CD14-positive monocyte (primary cell): ENCODE results near the gene KSR1. TPM values are rescaled to one million over a fixed set of nuclear protein-coding genes. Genes with fewer than 3 reads are reported as not detected.

Source experiments
- DNase-seq, 3 donors: peaks; one replicate each; pipeline ENCODE4 v3.0.0-alpha.2; 2011 to 2022
- H2AFZ ChIP-seq: 2 replicates; pipeline ENCODE4 v1.6.0; 2012; ENCODE audit warnings: mild to moderate bottlenecking, low read depth, low read length, inconsistent platforms; ENCODE audit not compliant: insufficient read depth, poor library complexity, severe bottlenecking
- H3K27ac ChIP-seq, 2 donors: 1 replicate in 1 of 2; 2 replicates in 1 of 2; pipeline ENCODE4 v1.5.1; 2012 to 2013; ENCODE audit warnings: low read length in 2 of 2, control low read depth in 1 of 2, inconsistent platforms in 1 of 2, low read depth in 1 of 2, mild to moderate bottlenecking in 1 of 2
- H3K27me3 ChIP-seq, 2 donors: one replicate each; pipeline versions ENCODE4 v1.6.0 to v1.6.1; 2011 to 2013; ENCODE audit warnings: low read length in 2 of 2; ENCODE audit not compliant: control insufficient read depth in 2 of 2, insufficient read depth in 2 of 2
- H3K36me3 ChIP-seq, 2 donors: replicated peaks in 1 of 2; 1 replicate in 1 of 2; 2 replicates in 1 of 2; pipeline versions ENCODE4 v1.5.1 to v1.6.1; 2012 to 2013; ENCODE audit warnings: low read length in 2 of 2, control low read depth in 1 of 2, inconsistent platforms in 1 of 2, mild to moderate bottlenecking in 1 of 2; ENCODE audit not compliant: insufficient read depth in 2 of 2, control insufficient read depth in 1 of 2
- H3K4me1 ChIP-seq, 2 donors: 1 replicate in 1 of 2; 2 replicates in 1 of 2; pipeline versions ENCODE4 v1.5.1 to v1.6.1; 2012 to 2013; ENCODE audit warnings: low read length in 2 of 2, control low read depth in 1 of 2, inconsistent platforms in 1 of 2, mild to moderate bottlenecking in 1 of 2, moderate library complexity in 1 of 2; ENCODE audit not compliant: insufficient read depth in 2 of 2, control insufficient read depth in 1 of 2
- H3K4me2 ChIP-seq: replicated peaks from 2 replicates; pipeline ENCODE3; 2012; ENCODE audit warnings: low read length, moderate library complexity, mild to moderate bottlenecking; ENCODE audit not compliant: poor library complexity, severe bottlenecking; ENCODE audit errors: extremely low read depth
- H3K4me3 ChIP-seq, 3 experiments: fragments of 200-600 bp in 1 of 3; sonication (generic) in 1 of 3; replicated peaks in 1 of 3; 1 replicate in 2 of 3; 2 replicates in 1 of 3; pipeline ENCODE4 v1.5.1; 2011 to 2013; ENCODE audit warnings: low read length in 3 of 3, mild to moderate bottlenecking in 3 of 3, control low read depth in 2 of 3, low read depth in 2 of 3, inconsistent platforms in 1 of 3, moderate library complexity in 1 of 3
- H3K79me2 ChIP-seq: 2 replicates; pipeline ENCODE4 v1.6.0; 2012; ENCODE audit warnings: mild to moderate bottlenecking, control low read depth, inconsistent platforms, low read length, moderate library complexity; ENCODE audit not compliant: insufficient read depth
- H3K9ac ChIP-seq: 2 replicates; pipeline ENCODE4 v1.6.0; 2017; ENCODE audit warnings: low read length, mild to moderate bottlenecking; ENCODE audit not compliant: insufficient read depth, poor library complexity, severe bottlenecking
- H3K9me3 ChIP-seq, 2 donors: replicated peaks in 1 of 2; 1 replicate in 1 of 2; 2 replicates in 1 of 2; pipeline versions ENCODE4 v1.5.1 to v1.6.1; 2012 to 2013; ENCODE audit warnings: low read length in 2 of 2, control low read depth in 1 of 2; ENCODE audit not compliant: control insufficient read depth in 1 of 2, insufficient read depth in 1 of 2
- H4K20me1 ChIP-seq: 2 replicates; pipeline ENCODE4 v1.6.0; 2012; ENCODE audit warnings: mild to moderate bottlenecking, low read length, control low read depth, moderate library complexity; ENCODE audit not compliant: insufficient read depth
- H3K27ac Mint-ChIP-seq, 7 donors: one replicate each; pipeline ENCODE4 v1.8.0; 2020; ENCODE audit warnings: mild to moderate bottlenecking in 7 of 7, mixed read lengths in 7 of 7, moderate library complexity in 6 of 7, inconsistent platforms in 2 of 7
- H3K27me3 Mint-ChIP-seq, 3 donors: one replicate each; pipeline ENCODE4 v1.8.0; 2021 to 2022; ENCODE audit warnings: low read depth in 3 of 3, mild to moderate bottlenecking in 3 of 3, mixed read lengths in 3 of 3, moderate library complexity in 3 of 3, inconsistent platforms in 1 of 3
- H3K36me3 Mint-ChIP-seq, 2 donors: one replicate each; pipeline ENCODE4 v1.8.0; 2020; ENCODE audit warnings: mixed read lengths in 2 of 2, inconsistent platforms in 1 of 2, mild to moderate bottlenecking in 1 of 2
- H3K4me1 Mint-ChIP-seq: one replicate; pipeline ENCODE4 v1.8.0; 2020; ENCODE audit warnings: mild to moderate bottlenecking, mixed read lengths
- H3K4me3 Mint-ChIP-seq, 2 donors: one replicate each; pipeline ENCODE4 v1.8.0; 2020; ENCODE audit warnings: mild to moderate bottlenecking in 2 of 2, mixed read lengths in 2 of 2, moderate library complexity in 1 of 2
- H3K9me3 Mint-ChIP-seq, 7 donors: one replicate each; pipeline ENCODE4 v1.8.0; 2020 to 2022; ENCODE audit warnings: mixed read lengths in 7 of 7, mild to moderate bottlenecking in 6 of 7, moderate library complexity in 6 of 7, inconsistent platforms in 2 of 7
- CTCF ChIP-seq: fragments of 200-600 bp; IDR thresholded peaks from one replicate; pipeline ENCODE4 v1.8.0; 2022; ENCODE audit warnings: antibody characterized with exemption, mild to moderate bottlenecking
- WGBS: methylation state at CpG from one replicate; pipeline ENCODE4 v1.1.5; 2013; ENCODE audit warnings: missing lambda C conversion rate; ENCODE audit not compliant: insufficient coverage; 5-methylcytosine and 5-hydroxymethylcytosine counted together
- intact Hi-C, 2 donors: fragments of 100-400 bp; cut with micrococcal nuclease; formaldehyde crosslinking; loops; one replicate each; pipeline versions ENCODE4 v1.15.0 to v1.15.1; 2023
- polyA plus RNA-seq, 3 donors: library from polyadenylated mRNA; depleted of rRNA in 1 of 3; unstranded in 2 of 3; stranded (reverse) in 1 of 3; fragments of 300-500 nt in 2 of 3; fragments of >200 nt in 1 of 3; fragmentation: Illumina TruSeq in 2 of 3; gene quantifications; 1 replicate in 2 of 3; 2 replicates in 1 of 3; pipeline ENCODE4 v1.2.3, GENCODE V29; 2012 to 2021

Gene KSR1
- polyA plus RNA-seq, 3 donors: 1.2 to 111 (median 4.2) TPM

GRCh38 chr17:27668488-27668823 lies 212.2 kb downstream of the KSR1 start:
- Mint-ChIP-seq H3K27me3 (no peaks in the 10 kb centered on the region), H3K36me3 (no peaks in the 10 kb centered on the region), H3K4me1 (no peaks in the 10 kb centered on the region), H3K27ac (no peak overlapping the region), H3K9me3 (no peaks in the 10 kb centered on the region), H3K4me3 (no peak overlapping the region)
- 29% methylated on average over 1 of the region's 2 CpGs for WGBS
- Histone ChIP-seq H3K4me3 (no peak overlapping the region), H3K79me2 (no peaks in the 10 kb centered on the region), H3K9me3 (no peaks in the 10 kb centered on the region), H2AFZ (no peak overlapping the region), H3K4me1 (no peaks in the 10 kb centered on the region), H3K4me2 (no peak overlapping the region), H3K9ac (no peak overlapping the region), H3K27ac (no peak overlapping the region), H3K36me3 (no peaks in the 10 kb centered on the region), H4K20me1 (no peaks in the 10 kb centered on the region), H3K27me3 (no peaks in the 10 kb centered on the region)
- no peak for TF ChIP-seq CTCF
- intact Hi-C loops: loop anchor here in 1 of 2 donors (10.0 kb wide), 1 partner anchor 206 kb away; no protein-coding TSS in a partner anchor
- no peak for DNase-seq

- no peak overlapping the region for H3K4me3 Mint-ChIP-seq
- no peaks in the 10 kb centered on the region for H3K36me3 ChIP-seq
- H3K9me3 Mint-ChIP-seq: no peaks in the 10 kb centered on the region
- intact Hi-C loops: loop anchor here in 1 of 2 donors (10.0 kb wide), 1 partner anchor 206 kb away; no protein-coding TSS in a partner anchor
- no peak overlapping the region for H3K27ac ChIP-seq
- H3K4me3 ChIP-seq: no peak overlapping the region
- 96% methylated on average over 7 of the region's 7 CpGs for WGBS
- no peaks in the 10 kb centered on the region for H3K27me3 Mint-ChIP-seq
- H3K79me2 ChIP-seq: no peaks in the 10 kb centered on the region
- no peak for TF ChIP-seq CTCF
- H3K27me3 ChIP-seq: no peaks in the 10 kb centered on the region
- H3K36me3 Mint-ChIP-seq: no peaks in the 10 kb centered on the region
- no peaks in the 10 kb centered on the region for H4K20me1 ChIP-seq
- H3K9me3 ChIP-seq: no peaks in the 10 kb centered on the region
- H3K4me1 Mint-ChIP-seq: no peaks in the 10 kb centered on the region
- no peak overlapping the region for H3K4me2 ChIP-seq
- H2AFZ ChIP-seq: no peak overlapping the region
- H3K4me1 ChIP-seq: no peaks in the 10 kb centered on the region
- H3K27ac Mint-ChIP-seq: no peak overlapping the region
- no peak overlapping the region for H3K9ac ChIP-seq
- DNase-seq: no peak
Measured at GRCh38 chr17:27669136-27669535, 212.9 kb downstream of the KSR1 start.
